SKM-1 (cell line): ENCODE data around the gene PPFIA1.
A peak's percentile ranks its signal among the peaks of the same experiment; 100 is the strongest.
"Not testable (repeated sequence)": the region's sequence is repeated elsewhere in the genome, so short reads cannot be mapped to it uniquely, and the experiment has no call there.

Experiments used
- DNase-seq: peaks from one replicate; lab custom pipeline; 2025; ENCODE audit not compliant: unreplicated experiment; lab: John Stamatoyannopoulos, UW

PPFIA1 gene

DNA sequence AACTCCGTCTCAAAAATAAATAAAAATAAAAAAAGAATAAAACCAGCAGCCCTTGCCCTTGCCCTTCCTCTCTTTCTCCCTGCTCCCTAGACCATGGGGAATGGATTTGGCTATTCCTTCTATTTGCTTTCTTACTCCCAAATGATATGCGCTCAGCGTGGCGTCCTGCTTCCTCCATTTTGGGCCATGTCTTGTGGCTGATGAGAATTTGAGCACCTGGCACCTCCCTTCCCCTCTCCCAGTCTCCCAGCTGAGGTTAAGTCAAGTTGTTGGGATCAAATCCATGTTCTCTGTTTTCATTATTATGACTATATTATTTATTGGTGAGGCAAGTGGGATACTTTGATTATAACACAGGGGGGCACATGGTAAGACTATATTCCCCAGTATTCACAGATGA is 117.1 kb downstream of the PPFIA1 start:
- no peak for DNase-seq

DNA sequence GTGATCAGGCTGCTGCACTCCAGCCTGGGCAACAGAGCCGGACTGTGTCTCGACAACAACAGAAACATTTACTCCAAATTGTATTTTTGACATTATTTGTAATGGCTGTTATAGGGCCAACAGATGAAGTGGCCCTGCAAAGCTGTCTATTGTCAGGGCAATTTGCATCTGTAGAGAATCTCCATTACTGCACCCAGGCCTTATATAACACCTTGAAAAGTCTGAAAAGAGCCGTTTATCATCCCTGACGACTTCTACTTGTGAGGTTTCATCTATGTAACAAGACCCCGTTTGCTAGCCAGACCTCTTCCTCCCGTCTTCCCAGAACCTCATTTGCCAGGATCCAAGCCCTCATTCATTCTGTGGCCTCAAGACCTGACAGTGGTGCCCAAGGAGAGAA is 118.7 kb downstream of the PPFIA1 start:
- DNase-seq, result no peak

DNA sequence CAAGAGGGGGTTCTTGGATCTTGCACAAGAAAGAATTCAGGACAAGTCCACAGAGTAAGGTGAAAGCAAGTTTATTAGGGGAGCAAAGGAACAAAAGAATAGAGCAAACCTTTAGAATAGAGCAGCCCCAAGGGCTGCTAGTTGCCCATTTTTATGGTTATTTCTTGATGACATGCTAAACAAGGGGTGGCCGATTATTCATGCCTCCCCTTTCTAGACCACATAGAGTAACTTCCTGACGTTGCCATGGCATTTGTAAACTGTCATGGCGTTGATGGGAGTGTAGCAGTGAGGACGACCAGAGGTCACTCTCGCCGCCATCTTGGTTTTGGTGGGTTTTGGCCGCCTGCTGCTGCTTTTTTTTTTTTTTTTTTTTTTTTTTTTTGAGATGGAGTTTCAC is 120.4 kb downstream of the PPFIA1 start:
- not testable (repeated sequence) for DNase-seq

DNA sequence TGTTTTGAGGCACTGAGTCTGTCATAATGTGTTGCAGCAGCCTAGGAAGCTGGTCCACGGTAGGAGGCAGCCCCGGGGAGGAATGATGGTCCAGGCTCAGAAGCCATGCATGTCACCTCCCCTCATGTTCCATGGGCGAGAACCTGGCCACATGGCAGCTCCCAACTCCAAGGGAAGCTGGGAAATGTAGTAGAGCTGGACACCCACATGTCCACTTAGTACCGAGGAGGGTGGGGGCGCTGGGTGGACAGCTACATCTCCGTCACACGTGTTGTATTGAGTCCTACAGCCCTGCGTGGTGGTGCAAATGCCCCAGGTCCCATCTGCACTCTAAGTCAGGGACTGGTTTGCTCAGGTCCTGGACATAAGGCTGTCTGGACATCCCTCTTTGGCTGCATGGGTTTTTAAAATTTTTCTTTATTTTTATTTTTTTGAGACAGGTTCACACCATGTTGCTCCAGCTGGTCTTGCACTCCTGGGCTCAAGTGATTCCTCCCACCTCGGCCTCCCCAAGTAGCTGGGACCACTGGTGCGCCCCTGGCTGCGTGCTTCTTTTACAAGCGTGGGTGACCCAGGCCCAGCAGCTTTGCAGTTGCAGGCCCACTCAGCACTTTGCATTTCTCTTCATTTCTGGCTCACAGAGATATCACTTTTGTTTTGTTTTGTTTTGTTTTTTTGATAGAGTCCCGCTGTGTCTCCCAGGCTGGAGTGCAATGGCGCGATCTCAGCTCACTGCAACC is 123.9 kb downstream of the PPFIA1 start:
- no peak for DNase-seq

DNA sequence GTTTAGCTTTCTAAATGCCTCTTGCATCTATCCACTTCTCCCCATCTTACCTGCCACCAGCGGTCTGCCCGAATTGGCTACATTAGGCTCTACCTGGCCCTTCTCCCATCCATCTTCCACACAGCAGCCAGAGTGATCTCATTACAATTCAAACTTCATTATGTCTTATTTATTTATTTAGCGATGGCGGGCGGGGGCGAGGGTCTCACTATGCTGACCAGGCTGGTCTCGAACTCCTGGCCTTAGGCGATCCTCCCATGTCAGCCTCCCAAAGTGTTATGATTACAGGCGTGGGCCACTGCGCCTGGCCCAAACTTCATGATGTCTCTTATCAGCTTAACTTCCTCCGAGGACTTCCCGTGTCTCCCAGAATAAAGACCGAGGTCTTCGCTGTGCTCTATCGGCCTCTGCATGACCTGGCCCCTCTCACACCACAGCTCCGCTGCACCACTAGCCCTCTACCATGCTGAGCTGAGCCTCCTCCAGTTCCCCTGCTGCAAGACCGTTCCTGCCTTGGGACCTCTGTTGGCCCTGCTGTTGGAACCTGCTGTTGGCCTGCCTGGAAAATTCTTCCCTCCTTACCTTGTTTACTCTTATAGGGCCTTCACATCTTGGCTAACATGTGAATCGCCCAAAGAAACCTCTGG is 127.0 kb downstream of the PPFIA1 start:
- DNase-seq, result peak; percentile 39

DNA sequence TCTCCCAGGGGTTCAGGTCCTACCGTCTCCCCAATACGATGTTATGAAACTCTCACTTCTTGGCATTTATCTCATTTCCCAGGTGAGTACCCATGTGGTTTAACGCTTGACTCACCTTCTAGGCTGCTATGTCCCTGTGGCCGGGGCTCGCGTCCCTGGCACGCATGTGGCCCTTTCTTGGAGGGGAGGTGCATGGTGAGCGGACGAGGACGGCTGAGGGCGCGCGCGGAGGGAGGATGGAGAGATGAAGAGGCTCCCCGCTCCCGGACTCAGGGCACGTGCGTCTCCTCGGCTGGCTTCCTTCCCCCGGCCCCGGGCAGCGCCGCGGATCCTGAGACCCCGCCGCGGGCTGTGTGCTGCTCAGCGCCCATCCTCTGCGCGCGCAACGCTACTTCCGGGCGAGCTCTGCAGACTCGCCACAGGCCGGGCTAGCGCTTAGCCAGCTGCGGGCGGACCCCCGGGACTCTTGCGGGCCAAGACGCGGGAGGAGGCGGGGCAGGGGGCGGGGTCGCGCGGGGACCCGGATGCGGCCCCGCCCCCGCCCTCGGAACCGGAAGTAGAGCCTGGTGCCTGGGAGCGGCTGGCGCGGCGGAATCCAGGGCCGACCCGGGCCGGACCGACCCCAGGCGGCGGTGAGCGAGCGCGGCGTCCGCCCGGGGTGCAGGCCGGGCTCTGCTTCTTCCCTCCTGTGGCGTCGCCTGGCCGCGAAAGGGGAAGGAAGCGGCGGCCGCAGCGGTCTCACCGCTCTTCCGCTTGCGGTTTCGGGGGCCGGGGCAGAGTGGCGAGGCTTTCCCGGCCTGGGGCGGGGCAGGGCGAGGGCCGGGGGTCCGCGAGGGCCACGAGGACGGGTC is 127.7 kb downstream of the PPFIA1 start, which contains the start of gene CTTN:
Gene CTTN (plus strand): TSS at position 547 of the 851 bp plus-strand sequence. CDS start 8,769 bp downstream, outside the sequence.
- DNase-seq, result peak; percentile 36

DNA sequence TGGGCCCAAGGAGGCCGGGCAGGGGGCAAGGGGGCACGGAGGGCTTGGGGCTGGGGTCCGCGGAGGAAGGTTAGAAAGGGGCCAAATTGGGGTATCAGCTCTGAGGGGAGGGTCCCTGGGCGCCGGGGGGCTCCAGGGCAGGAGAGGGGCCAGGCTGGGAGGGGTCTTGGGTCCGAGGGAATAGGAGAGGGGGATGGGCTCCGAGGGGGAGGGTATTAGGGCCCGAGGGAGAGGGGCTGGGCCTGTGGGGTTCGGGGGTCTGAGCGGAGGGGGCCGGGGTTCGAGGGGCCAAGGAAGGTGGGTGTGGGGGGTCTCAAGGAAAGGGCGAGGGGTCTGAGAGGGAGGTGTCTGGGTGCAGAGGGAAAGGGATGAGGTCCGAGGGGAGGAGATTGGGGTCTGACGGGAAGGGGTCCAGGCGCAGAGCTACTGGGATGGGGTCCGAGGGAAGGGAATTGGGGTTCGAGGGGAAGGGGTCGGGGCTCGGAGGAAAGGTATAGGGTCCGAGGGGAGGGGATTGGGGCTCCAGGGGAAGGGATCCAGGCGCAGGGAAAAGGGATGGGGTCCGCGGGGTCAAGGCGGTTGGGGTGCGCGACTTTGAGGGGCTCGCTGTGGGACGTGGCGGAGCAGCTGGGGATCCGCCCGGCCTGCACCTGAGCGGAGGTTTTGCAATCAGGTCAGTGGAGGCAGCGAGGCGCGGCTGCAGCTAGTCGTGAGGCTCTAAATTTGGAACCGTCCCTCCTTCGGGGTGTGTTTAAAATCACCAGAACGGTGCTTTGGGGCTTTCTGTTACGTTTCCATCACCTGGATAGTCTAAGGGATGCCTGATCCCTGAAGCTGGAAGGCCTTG is 128.6 kb downstream of the PPFIA1 start:
- no peak for DNase-seq

DNA sequence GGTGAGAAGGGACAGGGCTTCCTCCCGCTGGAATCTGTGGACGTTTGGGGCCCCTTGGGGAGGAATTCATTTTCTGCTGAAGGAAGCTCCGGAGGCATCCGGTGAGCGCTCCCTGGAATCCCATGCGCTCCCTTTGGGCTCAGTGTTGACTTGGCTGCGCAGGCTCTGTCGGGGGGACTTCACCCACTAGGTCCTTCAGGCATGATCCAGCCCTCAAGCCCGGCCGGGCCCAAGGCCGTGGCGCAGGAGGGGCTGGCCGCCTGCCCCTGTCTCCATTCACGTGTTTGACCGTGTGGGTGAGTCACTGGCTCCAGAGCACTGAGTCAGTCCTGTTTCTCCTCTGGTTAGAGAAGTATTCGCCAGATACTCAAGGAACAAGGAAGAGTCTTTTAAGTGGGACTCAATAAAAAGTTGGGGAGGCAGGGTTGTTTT is 129.2 kb downstream of the PPFIA1 start:
- no peak for DNase-seq

DNA sequence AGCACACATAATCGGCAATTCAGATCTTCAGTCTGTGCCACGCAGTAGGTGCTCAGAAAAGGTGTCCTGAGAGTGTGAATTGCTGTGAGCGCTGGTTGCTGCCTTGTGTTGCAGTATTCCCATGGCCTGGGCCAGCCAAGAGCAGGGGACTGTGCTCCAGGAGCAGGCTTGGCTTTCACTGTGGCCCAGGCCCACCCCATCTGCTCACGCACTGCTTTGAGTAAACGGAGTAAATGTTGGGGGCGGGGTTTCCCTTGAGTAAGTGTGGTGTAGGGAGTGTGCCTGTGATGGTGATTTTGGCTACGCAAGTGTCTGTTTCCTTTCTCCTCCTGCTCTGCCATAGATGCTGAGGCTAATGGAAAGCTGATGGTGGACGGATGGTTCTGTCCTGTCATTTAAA is 130.2 kb downstream of the PPFIA1 start:
- no peak for DNase-seq

DNA sequence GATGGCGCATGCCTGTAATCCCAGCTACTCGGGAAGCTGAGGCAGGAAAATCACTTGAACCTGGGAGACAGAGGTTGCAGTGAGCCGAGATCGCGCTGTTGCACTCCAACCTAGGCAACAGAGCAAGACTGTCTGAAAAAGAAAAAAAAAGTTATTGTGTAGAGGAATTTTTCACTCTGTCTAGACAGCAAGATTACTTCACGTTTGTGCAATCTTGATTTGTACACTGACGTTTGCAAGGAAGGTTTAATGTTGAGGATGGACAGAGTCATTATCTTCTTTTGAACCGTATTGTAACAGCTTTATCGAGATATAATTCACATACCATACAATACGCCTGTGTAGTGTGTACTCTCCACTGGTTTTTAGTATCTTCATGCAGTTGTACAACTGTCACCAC is 131.5 kb downstream of the PPFIA1 start:
- no peak for DNase-seq

DNA sequence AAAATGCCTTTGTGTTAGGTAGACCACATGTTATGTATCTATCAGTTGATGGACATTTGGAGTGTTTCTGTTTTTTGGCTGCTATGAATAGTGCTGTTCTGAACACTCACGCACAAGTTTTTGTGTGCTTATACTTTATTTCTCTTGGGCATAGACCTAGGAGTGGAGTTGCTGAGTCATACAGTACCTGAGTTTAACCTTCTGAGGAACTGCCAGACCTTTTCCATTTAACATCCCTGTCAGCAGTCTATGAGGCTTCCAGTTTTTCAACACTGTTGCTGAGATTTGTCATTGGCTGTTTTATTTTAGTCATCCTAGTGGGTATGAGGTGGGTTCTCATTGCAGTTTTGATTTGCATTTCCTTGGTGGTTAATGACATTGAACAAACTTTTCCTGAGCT is 132.2 kb downstream of the PPFIA1 start:
- DNase-seq, result no peak

DNA sequence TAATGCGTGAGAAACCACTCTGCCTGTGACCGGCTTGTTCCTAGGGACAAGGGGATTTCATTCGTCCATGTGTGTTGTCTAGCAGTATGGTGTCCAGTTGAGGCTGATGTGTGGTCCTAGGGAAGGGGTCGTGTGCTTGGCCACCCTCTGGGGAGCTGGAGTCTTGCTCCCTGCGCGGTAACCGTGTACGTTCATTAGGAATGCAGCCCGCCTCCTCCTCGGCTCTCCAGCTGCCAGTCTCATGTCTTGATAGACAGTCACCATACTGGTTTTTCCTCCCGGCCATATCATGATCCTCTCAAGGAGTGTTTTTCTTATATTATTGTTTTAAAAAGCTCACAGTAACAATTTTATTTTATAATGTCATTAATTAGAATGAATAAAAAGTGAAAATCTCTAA is 133.8 kb downstream of the PPFIA1 start:
- DNase-seq, result no peak

DNA sequence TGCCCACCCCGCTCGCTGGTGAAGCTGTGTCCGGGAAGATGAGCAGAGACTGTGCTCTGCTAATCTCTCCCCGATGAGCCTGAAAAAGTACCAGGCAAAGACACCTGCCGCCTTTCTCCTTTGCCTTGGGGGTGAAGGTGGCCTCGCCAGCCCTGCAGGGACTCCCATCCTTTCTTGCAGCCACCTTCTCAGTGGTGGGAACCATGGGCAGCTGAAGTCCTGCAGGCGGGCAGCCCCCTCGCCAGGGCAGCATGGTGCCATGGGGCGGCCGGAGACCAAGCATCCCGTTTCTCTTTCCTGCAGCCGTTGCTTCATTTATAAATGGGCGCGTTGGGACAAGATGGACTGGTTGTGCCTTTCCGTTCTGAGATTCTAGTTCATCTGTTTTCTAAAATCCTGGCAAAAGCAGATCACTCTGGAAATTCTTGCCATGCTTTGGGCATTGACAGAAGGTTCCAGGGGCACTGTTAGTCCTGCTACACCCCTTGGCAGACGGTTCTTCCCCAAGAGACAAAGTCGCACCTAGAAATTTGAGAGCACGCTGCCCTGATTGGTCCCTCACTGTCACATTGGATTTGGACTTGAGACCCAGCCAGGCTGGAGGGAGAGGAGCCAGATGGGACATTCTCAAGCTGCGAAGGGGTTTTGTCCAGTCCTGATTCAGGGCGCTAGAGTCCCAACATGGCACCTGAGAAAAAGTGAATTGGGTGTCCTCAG is 135.3 kb downstream of the PPFIA1 start:
- no peak for DNase-seq

DNA sequence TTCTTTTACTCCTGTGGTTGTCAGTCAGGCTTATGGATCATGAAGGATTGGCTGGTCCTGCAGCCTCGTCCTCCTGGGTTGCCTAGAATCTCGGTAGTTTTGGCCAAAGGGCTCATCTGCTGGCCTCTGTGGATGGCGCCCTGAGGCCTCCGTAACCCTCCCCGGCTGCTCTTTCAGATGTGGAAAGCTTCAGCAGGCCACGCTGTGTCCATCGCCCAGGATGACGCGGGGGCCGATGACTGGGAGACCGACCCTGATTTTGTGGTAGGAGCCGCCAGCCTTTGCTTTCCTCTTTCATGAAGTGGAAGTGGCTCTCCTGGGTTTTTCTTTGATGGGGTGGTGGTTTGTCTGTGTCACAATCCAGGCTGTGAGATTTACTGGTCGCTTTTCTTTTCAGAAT is 136.6 kb downstream of the PPFIA1 start:
- no peak for DNase-seq

DNA sequence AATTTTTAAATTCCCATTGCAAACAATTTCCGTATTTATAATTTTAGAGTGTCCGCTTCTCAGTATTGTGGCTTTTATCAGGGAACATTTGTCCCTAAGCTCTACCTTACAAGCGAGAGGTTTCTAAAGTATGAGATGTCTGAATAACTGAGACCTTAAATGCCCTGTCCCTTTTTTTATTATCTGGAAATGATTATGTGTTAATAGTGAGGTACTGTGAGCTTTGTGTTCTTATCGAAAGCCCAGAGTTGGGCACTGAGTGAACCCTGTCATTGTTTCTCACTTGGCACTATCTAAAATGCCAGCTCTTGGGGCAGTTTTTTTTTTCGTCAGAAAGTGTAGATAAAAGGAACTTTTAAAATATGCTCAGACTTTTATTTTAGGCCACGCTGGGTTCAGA is 137.3 kb downstream of the PPFIA1 start:
- DNase-seq, result no peak

DNA sequence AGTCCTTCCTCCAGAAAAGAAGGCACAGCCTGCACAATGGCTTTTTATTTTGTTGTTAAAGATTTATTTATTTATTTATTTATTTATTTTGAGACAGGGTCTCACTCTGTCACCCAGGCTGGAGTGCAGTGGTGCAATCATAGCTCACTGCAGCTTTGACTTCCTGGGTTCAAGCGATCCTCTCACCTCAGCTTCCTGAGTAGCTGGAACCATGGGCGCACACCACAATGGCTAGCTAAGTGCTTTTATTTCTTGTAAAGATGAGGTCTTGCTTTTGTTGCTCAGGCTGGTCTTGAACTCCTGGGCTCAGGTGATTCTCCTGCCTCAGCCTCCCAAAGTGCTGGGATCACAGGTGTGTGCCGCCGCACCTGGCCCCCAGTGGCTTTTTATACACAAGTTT is 137.8 kb downstream of the PPFIA1 start:
- DNase-seq, result not testable (repeated sequence)

DNA sequence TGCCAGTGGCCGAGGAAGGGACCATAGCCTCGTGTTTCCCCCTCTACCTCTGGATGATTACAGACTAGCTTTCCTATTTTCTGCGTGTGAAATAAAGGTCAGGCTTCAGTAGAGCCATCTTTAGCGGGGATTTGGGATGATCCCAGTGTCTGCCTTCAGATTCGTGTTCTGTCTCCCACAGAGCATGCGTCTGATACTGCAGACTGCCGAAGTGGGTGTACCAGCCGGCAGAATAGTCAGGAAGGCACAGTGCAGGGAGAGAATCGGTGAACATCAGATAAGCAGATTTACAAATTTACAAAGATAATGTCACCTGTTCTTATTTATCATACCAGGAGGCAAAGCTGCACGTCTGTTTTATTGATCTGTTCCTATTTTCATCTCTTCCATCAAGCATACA is 138.9 kb downstream of the PPFIA1 start:
- no peak for DNase-seq

DNA sequence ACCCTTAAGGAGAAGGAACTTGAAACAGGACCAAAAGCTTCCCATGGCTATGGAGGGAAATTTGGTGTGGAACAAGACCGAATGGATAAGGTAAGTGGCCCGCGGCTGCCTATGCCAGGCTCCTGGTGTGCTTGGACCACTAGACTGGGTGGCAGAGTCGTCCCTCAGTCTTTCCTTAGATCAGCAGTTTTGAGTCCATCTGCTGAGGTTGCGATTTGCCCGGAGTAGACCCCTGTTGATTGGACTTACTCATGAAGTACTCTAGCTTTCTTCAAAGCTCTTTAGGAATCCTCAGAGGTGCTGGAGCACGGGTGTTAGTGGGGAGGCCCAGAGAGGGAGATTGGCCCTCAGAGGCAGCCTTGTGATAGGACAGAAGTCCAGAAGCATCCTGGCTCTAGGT is 139.4 kb downstream of the PPFIA1 start:
- DNase-seq, result no peak

DNA sequence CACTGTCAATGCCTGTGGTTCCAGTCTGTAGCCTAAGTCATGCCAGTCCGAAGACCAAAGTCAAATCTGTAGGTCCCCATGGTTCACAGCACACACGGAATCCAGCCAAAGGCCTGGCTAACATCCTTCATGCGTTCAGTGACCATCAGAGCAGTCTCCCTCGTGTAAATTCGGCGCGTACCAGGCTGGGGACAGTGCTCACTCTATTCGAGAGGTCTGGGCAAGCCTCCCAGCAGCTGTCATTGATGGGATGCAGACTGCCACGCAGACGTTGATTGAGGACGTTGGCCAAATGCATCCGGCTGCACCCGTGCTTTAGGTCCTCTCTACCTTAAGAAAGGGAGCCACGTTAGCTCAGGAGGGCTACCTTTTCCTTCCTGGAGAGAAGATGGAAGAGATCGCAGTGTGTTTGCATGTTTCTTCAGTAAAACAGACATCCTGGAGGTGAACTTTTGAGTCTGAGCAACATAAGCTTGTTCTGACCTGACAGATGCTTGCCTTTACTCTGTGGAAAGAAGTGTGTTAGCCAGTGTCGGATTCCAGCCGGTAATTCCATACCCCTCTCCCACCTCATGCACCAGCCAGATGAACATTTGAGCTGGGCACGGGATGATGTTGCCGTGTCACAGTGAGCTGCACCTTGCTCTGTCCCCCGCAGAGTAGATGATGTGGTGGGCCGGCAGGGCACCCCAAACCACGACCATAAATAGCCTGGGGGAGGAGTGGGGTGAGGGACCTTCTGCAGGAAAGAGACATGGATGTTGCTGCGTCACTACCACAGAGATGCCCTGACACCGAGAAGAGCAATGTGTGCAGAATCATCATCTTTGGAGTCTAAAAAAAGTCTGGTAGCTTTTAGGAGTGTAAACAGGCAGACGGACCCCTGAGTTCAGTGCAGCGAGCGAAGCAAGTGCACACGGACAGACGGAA is 140.1 kb downstream of the PPFIA1 start:
- DNase-seq, result no peak
